CD4-positive, alpha-beta T cell treated with Interleukin-4 for 1 hour (primary cell): ENCODE measurements around the gene TTYH3.
A peak's percentile ranks its signal among the peaks of the same experiment; 100 is the strongest.
"Not testable (repeated sequence)": the region's sequence is repeated elsewhere in the genome, so short reads cannot be mapped to it uniquely, and the experiment has no call there.

Experiments used
- DNase-seq, 2 donors: peaks; one replicate each; pipeline ENCODE4 v3.0.0-alpha.2; 2020 to 2022

The TTYH3 gene

GRCh38 chr7:2666588-2667250 is 34.9 kb downstream of the TTYH3 start:
- no peak for DNase-seq

GRCh38 chr7:2667843-2668242 is 36.1 kb downstream of the TTYH3 start:
- no peak for DNase-seq

- no peak for DNase-seq
Measured at GRCh38 chr7:2668401-2668800, 36.6 kb downstream of the TTYH3 start.

- DNase-seq, result no peak
Measured at GRCh38 chr7:2670171-2670570, 38.4 kb downstream of the TTYH3 start.

GRCh38 chr7:2670720-2671391 is 39.1 kb downstream of the TTYH3 start:
- peak; percentile 65 to 66 for DNase-seq

- DNase-seq, result not testable (repeated sequence)
Measured at GRCh38 chr7:2673214-2673613, 41.4 kb downstream of the TTYH3 start.

GRCh38 chr7:2673934-2674333 is 42.1 kb downstream of the TTYH3 start:
- no peak for DNase-seq

- no peak for DNase-seq
Measured at GRCh38 chr7:2675256-2675764, 43.5 kb downstream of the TTYH3 start.

GRCh38 chr7:2676576-2676975 is 44.8 kb downstream of the TTYH3 start:
- DNase-seq, result not testable (repeated sequence)

- DNase-seq, result not testable (repeated sequence)
Measured at GRCh38 chr7:2678454-2678853, 46.7 kb downstream of the TTYH3 start.

- not testable (repeated sequence) for DNase-seq
Measured at GRCh38 chr7:2679135-2680127, 47.6 kb downstream of the TTYH3 start.

GRCh38 chr7:2680256-2680655 is 48.5 kb downstream of the TTYH3 start:
- DNase-seq, result no peak

GRCh38 chr7:2680792-2681490 is 49.2 kb downstream of the TTYH3 start:
- peak; percentile 50 to 64 for DNase-seq

GRCh38 chr7:2681929-2682799 is 50.4 kb downstream of the TTYH3 start:
- DNase-seq, result no peak

- no peak for DNase-seq
Measured at GRCh38 chr7:2684501-2684900, 52.7 kb downstream of the TTYH3 start.

GRCh38 chr7:2686101-2686500 is 54.3 kb downstream of the TTYH3 start:
- DNase-seq, result no peak

GRCh38 chr7:2687338-2687869 is 55.6 kb downstream of the TTYH3 start:
- DNase-seq, result no peak

- DNase-seq, result no peak
Measured at GRCh38 chr7:2687881-2688318, 56.1 kb downstream of the TTYH3 start, which contains the start of gene AMZ1. Gene AMZ1 (plus strand): TSS chr7:2688202. CDS start chr7:2700452, 12,250 bp downstream.

- no peak for DNase-seq
Measured at GRCh38 chr7:2688409-2689342, 56.9 kb downstream of the TTYH3 start.

- no peak for DNase-seq
Measured at GRCh38 chr7:2689343-2689847, 57.6 kb downstream of the TTYH3 start.
